Epithelial cell of proximal tubule (primary cell): ENCODE data around the gene UGT3A1. TPM values are rescaled to one million over a fixed set of nuclear protein-coding genes. Genes with fewer than 3 reads are reported as not detected.
A peak's percentile ranks its signal among the peaks of the same experiment; 100 is the strongest.

Experiments
- DNase-seq: peaks from one replicate; pipeline ENCODE4 v3.0.0-alpha.2; 2011; ENCODE audit warnings: low read depth
- H3K4me3 ChIP-seq: 2 replicates; pipeline ENCODE4 v1.5.1; 2011; ENCODE audit warnings: low read depth, mild to moderate bottlenecking, low read length
- total RNA-seq: library from RNA; depleted of rRNA; stranded (reverse); fragments of >200 nt; gene quantifications from 2 replicates; pipeline ENCODE4 v1.2.3, GENCODE V29; 2015
- TF ChIP-seq, protein P1 (sequence below): conservative IDR thresholded peaks from 2 replicates; pipeline ENCODE4 v1.5.1; 2012; ENCODE audit warnings: low read depth, mild to moderate bottlenecking, low read length

Gene UGT3A1
- total RNA-seq, 1 donor from 2014 or later: 0.12 TPM

GRCh38 chr5:35924950-35925722 lies 66.1 kb downstream of the UGT3A1 start:
- TF ChIP-seq, protein P1, sequence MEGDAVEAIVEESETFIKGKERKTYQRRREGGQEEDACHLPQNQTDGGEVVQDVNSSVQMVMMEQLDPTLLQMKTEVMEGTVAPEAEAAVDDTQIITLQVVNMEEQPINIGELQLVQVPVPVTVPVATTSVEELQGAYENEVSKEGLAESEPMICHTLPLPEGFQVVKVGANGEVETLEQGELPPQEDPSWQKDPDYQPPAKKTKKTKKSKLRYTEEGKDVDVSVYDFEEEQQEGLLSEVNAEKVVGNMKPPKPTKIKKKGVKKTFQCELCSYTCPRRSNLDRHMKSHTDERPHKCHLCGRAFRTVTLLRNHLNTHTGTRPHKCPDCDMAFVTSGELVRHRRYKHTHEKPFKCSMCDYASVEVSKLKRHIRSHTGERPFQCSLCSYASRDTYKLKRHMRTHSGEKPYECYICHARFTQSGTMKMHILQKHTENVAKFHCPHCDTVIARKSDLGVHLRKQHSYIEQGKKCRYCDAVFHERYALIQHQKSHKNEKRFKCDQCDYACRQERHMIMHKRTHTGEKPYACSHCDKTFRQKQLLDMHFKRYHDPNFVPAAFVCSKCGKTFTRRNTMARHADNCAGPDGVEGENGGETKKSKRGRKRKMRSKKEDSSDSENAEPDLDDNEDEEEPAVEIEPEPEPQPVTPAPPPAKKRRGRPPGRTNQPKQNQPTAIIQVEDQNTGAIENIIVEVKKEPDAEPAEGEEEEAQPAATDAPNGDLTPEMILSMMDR: peak; percentile 82
- H3K4me3 ChIP-seq: no peak overlapping the region
- no peak for DNase-seq

- H3K4me3 ChIP-seq: no peak overlapping the region
- TF ChIP-seq, protein P1: no peak
- no peak for DNase-seq
Measured at GRCh38 chr5:35924122-35924949, 66.9 kb downstream of the UGT3A1 start.

GRCh38 chr5:35922468-35922867 lies 68.7 kb downstream of the UGT3A1 start:
- DNase-seq: no peak
- H3K4me3 ChIP-seq: no peak overlapping the region
- TF ChIP-seq, protein P1: no peak

DNA sequence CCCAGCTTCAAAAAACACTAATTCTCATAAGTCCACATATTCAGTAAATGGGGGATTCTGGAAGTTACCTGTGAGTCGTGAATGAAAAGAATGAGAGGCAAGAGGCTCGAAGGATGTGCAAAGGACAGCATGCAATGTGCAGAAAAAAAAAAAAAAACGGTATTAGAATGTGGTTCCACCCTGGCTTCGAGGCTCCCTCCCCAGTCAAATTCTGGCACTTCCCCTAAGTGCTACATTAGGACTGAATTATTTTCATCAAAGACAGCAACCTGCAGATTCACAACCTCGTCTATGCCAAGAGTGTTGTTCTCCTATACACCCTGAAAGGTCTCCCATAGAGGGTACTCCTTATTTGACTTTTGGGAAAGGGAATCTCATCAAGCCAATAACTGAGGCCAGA lies 69.3 kb downstream of the UGT3A1 start:
- no peak for DNase-seq
- no peak overlapping the region for H3K4me3 ChIP-seq
- TF ChIP-seq, protein P1: no peak

GRCh38 chr5:35920890-35921289 lies 70.3 kb downstream of the UGT3A1 start:
- no peak for DNase-seq
- TF ChIP-seq, protein P1: no peak
- no peak overlapping the region for H3K4me3 ChIP-seq

DNA sequence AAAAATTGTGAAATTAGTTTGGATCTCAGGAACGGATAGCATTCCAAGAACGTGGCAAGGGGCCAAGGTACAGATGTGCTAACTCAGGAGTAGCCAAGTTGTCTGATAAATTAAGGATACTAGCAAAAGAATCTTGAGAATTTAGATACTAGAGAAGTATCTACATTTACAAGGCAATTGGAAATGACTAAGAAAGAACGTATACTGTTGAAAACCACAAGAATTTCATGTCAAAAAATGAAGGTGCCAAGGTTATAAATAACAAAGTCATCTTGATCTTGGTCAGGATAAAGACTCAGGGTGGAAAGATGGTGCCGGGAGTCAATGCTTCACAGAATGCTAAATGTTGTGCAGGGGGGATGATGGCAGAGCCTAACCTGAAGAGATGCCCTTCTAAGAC lies 72.0 kb downstream of the UGT3A1 start:
- no peak overlapping the region for H3K4me3 ChIP-seq
- DNase-seq: no peak

More for the DNA sequence above, 72.0 kb downstream of the UGT3A1 start:
- TF ChIP-seq, protein P1: no peak
